Left hindlimb (tissue), 1 donor: ENCODE measurements around the gene FGF11.
"Not testable (repeated sequence)": the region's sequence is repeated elsewhere in the genome, so short reads cannot be mapped to it uniquely, and the experiment has no call there.

Experiments
- DNase-seq: peaks from one replicate; pipeline ENCODE4 v3.0.0-alpha.2; 2018

FGF11 gene

DNA sequence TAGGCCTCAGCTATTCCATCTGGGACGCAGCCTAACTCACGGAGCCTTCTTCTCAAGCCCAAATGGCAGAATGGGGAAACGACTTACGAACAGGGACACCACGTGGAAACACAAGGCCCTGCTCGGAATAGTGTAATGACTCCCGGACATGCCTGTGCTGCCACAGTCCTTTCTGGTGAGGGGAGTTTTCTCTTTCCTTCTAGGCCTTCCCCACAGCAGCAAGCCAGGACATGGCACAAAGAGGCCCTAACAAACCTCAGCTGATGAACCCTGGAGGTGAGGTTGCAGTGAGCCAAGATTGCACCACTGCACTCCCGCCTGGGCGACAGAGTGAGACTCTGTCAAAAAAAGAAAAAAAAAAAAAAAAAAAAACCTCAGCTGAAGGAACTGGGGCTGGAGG is 24.8 kb downstream of the FGF11 start:
- no peak for DNase-seq

DNA sequence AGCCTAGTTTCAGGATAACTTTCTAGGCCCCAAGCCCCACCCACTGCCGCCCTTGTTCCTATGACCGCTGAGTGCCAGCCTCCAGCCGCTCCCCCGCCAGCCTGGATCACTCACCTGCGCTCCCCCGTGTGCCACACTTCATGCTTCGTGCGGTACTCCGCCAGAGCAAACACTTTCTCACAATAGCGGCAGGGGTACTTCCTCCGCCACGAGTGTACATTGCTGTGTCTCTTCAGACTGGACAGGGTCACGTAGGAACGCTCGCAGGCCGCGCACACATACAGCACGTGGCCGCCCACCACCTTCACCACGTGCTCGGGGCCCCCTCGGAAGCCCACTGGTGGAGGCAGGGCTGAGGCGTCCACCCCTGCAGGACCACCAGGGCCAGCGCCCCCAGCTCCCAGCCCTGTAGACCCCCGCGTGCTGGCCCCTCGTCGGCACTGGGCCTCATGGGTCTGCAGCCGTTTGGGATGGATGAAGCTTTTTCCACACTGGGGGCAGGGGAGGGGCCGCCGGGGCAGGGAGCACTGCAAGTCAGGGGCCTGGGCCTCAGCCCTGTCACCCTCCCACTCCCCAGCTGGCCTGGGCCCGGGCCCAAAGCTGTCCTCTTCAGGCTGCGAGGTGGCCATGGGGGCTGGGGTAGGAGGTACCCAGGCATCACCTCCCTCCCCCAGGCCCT is 26.4 kb downstream of the FGF11 start:
- DNase-seq, result no peak

DNA sequence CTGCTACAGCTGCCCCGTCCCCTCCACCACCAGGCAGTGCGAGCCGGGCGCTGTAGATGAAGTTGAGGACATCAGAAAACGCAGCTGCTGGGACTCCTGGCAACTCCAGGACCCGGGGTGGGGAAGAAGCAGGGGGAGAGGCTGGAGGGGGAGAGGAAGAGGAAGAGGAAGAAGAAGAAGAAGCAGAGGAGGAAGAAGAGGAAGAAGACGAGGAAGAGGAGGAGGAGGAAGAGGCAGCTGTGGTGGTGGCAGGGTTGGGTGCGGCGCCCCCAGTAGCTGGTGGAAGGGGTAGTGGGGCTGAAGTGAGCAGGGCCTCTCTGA is 27.0 kb downstream of the FGF11 start:
- no peak for DNase-seq

DNA sequence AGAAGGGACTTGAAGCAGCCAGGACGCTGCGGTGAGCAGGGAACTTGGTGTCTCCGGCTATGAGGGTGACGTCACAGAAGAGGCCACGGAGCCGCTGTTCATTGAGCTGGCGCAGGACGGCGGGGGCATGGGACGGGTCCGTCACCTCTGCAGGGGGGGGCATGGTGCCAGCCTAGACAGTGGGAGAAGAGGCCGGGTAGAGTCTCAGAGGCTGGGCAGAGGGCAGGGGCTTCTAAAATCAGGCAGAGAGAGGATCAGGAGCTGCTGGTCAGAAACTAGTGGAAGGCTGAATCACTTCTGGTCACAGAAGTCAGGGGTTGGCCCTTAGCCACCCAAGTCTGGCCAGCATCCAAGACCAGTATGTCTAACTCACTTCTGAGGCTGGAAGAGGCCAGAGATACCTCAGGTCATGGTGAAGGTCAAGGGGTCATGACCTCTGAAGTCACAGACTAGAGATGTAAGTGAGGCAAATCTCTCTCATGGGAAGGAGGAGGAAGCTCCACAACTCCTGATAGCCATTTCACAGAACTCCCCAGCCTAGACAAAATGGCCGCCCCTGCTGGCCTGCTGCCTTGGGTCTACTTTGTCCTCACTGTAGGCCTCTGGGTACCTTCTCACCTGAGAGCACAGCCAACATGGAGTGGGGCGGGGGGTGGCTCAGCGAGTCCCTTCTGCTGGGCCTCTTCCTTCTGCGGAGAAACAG is 27.5 kb downstream of the FGF11 start:
- no peak for DNase-seq

DNA sequence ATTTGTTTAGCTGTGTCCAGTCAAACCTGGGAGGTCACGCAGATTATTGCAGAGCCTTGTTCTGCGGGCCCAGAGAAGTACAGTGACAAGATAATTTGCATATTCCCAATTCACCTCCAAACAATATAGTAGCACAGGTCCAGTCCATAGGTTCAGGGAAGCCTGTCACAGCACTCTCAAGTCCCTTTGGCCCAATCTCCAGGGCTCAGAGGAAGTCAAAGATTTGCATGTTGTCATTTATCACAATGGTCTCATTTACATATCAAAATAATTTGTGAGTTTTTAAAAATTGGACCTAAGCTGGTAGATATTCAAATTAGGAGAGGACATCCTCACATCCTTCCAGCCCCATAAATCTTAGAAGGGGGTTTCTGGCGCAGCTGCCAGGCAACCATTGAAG is 28.2 kb downstream of the FGF11 start:
- no peak for DNase-seq

DNA sequence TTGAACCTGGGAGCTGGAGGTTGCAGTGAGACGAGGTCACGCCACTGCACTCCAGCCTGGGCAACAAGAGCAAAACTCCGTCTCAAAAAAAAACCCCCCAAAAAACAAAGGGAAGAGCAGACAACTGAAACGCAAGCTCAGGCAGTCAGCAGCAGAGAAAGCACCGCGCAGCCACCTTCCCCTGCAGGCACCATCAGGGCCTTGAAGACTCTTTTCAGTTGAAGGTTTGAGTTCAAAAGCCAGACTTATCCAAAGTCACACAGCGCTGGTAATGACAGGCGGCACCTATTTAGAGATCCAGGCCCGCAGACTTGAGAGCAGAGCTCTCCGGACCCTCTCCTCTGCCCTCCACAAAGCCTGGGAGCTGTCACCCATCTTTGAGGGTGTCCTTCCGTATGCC is 29.0 kb downstream of the FGF11 start:
- no peak for DNase-seq

DNA sequence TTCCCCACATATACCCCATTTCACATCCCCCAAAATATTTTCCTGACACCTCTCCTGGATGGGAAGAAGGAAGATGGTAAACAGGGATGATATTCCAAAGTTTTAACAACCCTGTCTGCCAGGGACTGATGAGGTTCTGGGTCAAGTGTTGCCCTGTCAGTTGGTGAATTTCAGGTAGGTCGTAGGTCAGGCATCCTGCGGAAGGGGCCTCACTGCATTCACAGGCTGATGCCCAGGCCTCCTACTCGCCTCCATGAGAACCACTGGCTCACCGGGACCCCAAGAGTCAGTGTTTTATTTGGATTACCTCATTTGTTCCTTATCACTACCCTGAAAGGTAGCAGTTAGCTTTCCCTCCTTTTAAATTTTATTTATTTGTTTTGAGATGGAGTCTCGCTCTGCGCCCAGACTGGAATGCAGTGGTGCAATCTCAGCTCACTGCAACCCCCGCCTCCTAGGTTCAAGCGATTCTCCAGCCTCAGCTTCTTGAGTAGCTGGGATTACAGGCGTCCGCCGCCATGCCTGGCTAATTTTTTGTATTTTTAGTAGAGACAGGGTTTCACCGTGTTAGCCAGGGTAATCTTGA is 29.6 kb downstream of the FGF11 start:
- DNase-seq, result no peak

DNA sequence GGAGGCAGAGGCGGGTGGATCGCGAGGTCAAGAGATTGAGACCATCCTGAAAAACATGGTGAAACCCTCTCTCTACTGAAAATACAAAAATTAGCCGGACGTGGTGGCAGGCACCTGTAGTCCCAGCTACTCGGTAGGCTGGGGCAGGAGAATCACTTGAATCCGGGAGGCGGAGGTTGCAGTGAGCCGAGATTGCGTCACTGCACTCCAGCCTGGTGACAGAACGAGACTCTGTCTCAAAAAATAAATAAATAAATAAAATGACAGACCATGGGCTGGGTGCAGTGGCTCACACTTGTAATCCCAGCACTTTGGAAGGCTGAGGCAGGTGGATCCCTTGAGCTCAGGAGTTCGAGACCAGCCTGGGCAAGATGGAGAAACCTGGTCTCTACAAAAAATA is 30.5 kb downstream of the FGF11 start:
- not testable (repeated sequence) for DNase-seq

DNA sequence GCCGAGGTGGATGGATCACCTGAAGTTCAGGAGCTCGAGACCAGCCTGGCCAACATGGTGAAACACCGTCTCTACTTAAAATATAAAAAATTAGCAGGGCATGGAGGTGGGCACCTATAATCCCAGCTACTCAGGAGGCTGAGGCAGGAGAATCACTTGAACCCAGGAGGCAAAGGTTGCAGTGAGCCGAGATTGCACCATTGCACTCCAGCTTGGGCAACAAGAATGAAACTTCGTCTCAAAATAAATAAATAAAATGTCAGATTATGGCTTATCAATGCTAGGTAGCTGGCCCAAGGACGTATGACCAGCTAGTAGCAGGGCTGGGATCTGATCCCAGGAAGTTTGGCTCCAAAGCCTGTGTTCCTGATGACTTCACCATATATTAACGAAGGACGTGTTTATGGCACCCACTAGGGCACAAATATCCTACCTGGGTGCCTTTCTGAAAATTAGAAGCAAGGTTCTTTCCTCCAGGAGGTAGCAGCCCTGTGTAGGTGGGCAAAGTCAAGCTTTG is 31.2 kb downstream of the FGF11 start:
- not testable (repeated sequence) for DNase-seq

DNA sequence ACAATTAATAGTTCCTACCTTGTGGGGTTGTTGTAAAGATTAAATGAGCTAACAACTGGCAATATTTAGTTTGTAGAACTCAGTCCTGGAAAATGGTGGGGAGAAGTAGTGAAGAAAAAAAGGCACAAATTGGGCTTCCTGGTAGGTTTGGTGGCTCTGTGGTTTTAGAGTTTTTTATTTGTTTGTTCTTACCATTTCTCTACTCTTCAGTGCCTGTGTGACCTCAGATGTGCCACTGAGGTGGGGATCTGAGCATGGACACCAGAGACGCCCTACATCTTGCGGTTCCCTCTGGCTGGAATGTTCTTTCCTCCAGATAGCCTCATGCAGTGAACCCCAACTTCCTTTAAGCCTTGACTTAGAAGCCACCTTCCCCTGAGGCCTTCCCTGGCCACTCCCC is 32.4 kb downstream of the FGF11 start:
- DNase-seq, result no peak

DNA sequence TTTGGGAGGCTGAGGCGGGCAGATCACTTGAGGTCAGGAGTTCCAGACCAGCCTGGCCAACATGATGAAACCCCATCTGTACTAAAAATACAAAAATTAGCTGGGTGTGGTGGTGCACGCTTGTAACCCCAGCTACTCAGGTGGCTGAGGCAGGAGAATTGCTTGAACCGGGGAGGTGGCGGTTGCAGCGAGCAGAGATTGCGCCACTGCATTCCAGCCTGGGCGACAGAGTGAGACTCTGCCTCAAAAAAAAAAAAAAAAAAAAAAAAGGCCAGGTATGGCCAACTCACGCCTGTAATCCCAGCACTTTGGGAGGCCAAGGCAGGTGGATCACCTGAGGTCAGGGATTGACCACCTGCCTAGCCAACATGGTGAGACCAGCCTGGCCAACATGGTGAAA is 35.5 kb downstream of the FGF11 start:
- DNase-seq, result not testable (repeated sequence)

DNA sequence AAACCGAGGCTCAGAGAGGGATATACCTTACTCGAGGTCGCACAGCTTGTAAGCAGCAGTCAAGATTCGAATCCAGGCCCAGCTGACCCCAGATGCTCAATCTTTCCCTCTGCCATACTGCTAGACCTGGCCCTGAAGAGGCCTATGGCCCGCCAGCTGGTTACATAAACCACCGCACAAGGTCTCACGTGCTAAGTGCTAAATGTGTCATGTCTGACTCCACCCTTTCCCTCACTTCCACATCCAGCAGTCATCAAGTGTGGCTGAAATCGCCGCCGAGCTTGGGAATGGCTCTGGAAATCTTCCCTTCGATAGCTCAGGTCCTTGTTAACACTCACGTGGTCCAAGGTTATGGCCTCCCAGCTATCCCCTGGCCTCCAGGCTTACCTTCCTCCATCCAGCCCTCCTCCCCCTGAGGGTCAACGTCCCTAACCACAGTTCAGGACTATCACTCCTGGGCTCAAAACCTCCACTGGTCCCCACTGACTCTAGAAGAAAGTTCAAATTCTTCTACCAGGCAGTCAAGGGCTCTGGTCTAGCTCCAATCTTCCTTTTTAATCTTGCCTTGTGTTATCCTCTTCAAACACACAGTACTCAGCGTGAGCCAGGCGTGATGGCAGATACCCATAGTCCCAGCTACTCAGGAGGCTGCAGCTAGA is 36.6 kb downstream of the FGF11 start:
- no peak for DNase-seq

DNA sequence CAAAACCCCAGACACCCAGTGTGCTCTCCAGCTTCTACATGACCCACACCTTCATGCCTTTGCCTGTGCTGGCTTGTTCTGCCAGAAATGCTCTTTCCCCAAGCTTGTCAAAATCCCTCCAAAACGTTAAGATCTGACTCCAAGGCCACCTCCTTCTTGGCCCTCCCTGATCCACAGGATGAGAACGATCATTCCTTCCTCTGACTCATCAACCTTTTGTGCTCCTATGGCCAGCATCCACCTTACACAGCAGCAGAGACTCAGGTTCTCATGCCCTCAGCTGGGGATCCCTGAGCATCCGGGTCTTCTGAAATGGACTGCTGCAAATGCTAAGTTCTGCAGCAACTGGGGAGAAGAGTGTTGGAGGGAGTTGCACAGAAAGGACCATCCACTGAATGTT is 37.2 kb downstream of the FGF11 start:
- DNase-seq, result no peak

DNA sequence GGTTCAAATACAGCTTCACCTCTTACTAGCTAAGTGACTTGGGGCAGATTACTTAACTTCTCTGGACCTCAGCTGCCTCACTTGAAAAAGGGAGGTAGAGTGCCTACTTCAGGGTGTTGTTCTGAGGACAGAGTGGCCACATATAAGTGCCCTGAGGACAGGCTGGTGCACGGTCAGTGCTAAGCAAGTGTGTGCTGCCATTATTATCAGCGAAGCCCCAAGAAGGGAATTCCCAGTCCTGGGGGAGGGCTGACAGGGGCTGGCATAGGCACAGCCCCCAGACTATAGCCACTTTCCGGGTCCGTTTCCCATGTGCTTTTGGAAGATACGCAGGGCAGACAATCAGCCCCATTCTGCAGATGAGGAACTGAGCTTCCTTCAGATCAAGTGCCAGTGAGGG is 37.6 kb downstream of the FGF11 start:
- DNase-seq, result no peak

DNA sequence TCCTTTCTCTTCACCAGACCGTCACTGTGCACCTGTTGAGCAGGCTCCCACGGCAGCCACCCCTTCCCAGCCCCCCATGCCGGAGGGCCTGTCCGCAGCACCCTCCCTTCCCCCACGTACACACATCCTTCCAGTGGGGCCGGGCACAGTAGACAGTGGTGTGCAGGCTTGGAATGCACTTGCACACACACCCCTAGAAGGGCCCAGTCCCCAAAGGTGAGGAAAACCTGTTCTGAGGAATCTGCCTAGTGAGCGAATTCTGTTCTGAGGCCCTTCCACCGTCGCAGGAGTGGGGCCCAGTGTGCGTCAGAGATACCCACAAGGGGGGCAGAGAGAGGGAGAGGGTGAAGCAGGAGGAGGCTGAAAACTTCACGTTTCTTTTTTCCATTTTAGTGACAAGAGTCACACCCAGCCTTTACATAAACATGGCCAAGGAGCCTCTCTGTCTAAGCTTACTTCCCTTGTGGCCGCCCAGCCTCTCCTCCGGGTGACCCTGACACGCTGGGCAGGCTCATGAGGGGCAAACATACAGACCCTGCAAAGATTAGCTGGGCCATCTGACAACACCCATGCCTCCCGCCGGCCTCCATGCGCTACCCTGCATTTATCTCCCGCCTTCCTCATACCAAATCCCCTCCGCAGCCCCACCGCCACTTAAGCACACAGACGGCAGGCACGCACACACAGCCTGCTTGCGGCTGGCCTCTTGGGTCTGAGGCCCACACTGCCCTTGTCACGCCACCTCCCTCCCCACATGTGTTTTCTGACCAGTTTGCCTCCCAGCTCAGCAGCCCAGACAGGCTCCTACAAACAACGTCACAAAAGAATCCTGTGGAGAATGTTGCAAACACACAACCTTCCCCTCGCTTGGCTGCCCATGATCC is 38.3 kb downstream of the FGF11 start:
- DNase-seq, result peak; percentile 70

DNA sequence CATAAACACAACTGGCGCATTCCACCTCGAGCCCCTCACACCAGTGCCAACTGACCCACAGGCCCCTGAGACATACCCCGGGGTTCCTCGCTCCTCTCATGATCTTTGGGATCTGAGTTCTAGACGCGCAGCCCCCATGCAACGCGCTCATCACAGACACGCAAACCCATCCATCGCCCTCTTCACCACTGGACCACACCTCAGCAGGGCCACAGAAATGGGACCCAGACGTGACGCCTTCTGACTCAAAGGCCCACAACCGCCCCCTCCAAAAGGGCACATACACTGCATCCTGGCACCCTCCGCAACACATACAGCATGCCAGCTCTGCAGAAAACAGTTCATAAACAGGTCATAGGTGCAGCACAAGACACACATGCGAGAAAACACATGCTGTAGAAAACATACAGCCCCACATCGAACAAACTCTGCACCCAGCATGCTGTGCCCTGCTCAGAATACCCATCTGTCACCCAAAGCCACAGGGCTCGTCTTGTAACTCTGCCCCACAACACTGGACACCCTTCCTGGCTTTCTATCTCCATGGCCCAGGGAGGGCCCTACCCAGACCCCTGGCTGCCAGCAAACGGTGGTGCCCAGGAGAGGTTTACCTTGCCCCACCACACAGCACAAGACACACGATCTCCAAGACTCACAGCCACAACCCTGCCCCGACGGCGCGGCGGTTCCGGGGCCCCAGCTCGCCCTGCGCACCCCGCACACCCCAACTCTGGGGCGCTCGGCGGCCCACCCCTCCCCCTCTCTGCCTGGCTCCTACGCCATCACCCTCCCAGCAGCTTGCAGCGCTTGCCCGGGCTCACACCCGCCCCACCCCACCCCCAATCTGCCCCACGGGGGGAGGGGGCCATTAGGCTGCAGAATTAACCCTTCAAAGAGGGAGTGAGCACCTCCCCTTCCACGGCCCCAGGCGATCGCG is 39.2 kb downstream of the FGF11 start:
- peak; percentile 68 for DNase-seq

DNA sequence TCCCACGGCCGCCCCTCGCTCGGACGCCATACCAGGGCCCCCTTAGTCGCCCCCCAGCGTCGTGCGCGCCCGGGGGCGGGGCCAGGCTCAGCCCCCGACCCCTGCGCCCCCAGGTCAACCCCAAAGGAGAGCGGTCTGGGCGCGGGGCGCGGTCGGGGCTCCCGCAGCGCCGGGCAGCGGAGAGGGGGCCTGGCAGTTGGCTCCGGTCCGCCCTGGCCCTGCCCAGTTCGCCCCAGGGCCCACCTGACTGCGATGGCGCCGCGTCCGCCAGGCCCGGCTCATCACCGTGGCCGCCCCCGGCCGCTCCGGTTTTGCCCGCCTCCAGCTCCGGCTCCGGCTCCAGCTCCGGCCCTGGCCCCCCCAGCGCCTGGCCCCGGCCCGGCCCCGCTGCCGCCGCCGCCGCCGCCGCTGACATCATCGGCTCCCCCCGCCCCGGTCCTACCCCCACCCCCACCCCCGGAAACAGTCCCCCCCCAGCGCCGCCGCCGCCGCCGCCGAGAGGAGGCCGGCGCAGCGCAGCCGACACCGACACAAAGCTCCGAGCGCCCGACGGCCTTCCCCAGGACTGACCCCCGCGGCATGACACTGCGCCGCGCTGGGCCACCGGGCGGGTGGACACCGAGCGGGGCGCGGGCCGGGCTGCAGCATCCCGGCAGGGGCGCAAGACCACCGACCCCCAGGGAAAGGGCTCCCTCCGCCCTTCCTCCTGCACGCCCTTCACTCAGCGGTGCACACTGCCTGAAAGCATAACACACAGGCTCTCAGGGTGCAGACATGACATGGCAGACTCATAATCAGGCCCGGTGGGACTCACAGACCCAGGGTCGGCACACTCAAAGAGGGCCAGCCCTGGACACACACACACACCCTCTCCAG is 40.1 kb downstream of the FGF11 start, which contains the start of gene ZBTB4:
Gene ZBTB4, minus strand, starts transcription at position 419 of the 876 bp plus-strand sequence. CDS start 12,830 bp downstream, outside the sequence.
- DNase-seq, result peak; percentile 76

DNA sequence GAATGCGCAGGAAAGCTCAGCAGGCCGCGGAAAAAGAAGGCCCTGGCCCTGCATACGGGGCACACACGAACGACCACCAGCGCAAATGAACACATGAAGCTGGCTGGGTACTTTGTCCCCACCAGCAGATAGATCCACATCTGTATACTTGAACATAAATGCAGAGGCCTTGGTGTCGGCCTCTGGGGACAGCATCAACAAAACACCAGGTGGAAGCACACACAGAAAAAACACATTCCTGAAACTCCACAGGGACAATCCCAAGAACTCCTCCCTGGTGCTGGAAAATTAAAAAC is 40.7 kb downstream of the FGF11 start:
- no peak for DNase-seq

DNA sequence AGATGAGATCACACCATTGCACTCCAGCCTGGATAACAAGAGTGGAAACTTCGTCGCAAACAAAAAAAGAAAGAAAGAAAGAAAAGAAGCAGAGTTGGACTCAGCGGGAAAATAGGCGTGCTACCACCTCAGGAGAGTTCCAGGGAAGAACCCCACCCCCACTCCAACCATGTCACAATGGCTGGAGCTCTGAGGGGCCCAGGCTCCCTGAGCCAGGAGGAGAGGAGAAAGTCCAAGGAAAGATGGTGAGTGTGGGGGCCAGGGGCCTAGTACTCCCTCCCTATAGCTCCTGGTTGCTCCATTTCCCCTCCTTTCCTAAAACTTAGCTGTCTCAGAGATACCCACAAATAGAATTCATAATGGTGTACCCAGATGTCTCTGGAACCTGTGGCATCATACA is 42.0 kb downstream of the FGF11 start, which contains the start of gene SLC35G6:
Gene SLC35G6, plus strand, starts transcription at position 172 of the 400 bp plus-strand sequence. Its CDS starts 71 bp downstream, at position 243.
- not testable (repeated sequence) for DNase-seq
